HepG2 (cell line): Measurements from ENCODE around the gene C11orf86. TPM values are rescaled to one million over a fixed set of nuclear protein-coding genes. Genes with fewer than 3 reads are reported as not detected.
A peak's percentile ranks its signal among the peaks of the same experiment; 100 is the strongest.

Experiments used
- ATAD3A ChIP-seq: sonication (generic); formaldehyde crosslinking; IDR thresholded peaks from 2 replicates; pipeline ENCODE4 v1.4.0; 2020; ENCODE audit warnings: missing genetic modification reagents
- ATM ChIP-seq: fragments of 450-650 bp; IDR thresholded peaks from 2 replicates; pipeline ENCODE4 v1.7.1; 2017; ENCODE audit warnings: mild to moderate bottlenecking, borderline replicate concordance
- CENPT ChIP-seq: sonication (generic); formaldehyde crosslinking; IDR thresholded peaks from 2 replicates; pipeline ENCODE4 v1.8.0; 2022; ENCODE audit warnings: low read depth, mild to moderate bottlenecking, moderate library complexity, missing genetic modification reagents
- KDM4B ChIP-seq: sonication (generic); formaldehyde crosslinking; IDR thresholded peaks from 2 replicates; pipeline ENCODE4 v1.4.0; 2020; ENCODE audit warnings: missing genetic modification reagents
- NFATC3 ChIP-seq: sonication (generic); formaldehyde crosslinking; IDR thresholded peaks from 2 replicates; pipeline ENCODE4 v1.5.1; 2020; ENCODE audit warnings: mild to moderate bottlenecking, missing genetic modification reagents
- NFYC ChIP-seq: IDR thresholded peaks from 2 replicates; pipeline ENCODE4 v1.6.1; 2016; ENCODE audit warnings: missing genetic modification reagents, missing compliant biosample characterization
- NR2F6 ChIP-seq, 2 experiments: IDR thresholded peaks; 2 replicates each; pipeline ENCODE4 v1.6.1; 2016; ENCODE audit warnings: antibody characterized with exemption in 1 of 2, mild to moderate bottlenecking in 1 of 2
- RFXAP ChIP-seq: sonication (generic); formaldehyde crosslinking; IDR thresholded peaks from 2 replicates; pipeline ENCODE4 v1.4.0; 2020; ENCODE audit warnings: missing genetic modification reagents, borderline replicate concordance
- RNF2 ChIP-seq: fragments of 450-650 bp; conservative IDR thresholded peaks from 2 replicates; pipeline ENCODE4 v1.6.1; 2016; ENCODE audit warnings: low read depth
- SIN3B ChIP-seq: fragments of 150-350 bp; IDR thresholded peaks from 2 replicates; pipeline ENCODE4 v1.6.1; 2014; ENCODE audit warnings: low read length
- SMAD9 ChIP-seq: sonication (generic); formaldehyde crosslinking; IDR thresholded peaks from 2 replicates; pipeline ENCODE4 v1.5.1; 2020; ENCODE audit warnings: mild to moderate bottlenecking, missing genetic modification reagents
- TRIM22 ChIP-seq: fragments of 450-650 bp; IDR thresholded peaks from 2 replicates; pipeline ENCODE4 v1.6.1; 2017
- ZBTB10 ChIP-seq: sonication (generic); formaldehyde crosslinking; IDR thresholded peaks from 2 replicates; pipeline ENCODE4 v1.4.0; 2020; ENCODE audit warnings: missing genetic modification reagents, borderline replicate concordance
- ZBTB21 ChIP-seq: sonication (generic); formaldehyde crosslinking; IDR thresholded peaks from 2 replicates; pipeline ENCODE4 v1.4.0; 2020; ENCODE audit warnings: missing genetic modification reagents
- ZFP36L2 ChIP-seq: sonication (generic); formaldehyde crosslinking; IDR thresholded peaks from 2 replicates; pipeline ENCODE4 v1.4.0; 2020; ENCODE audit warnings: missing genetic modification reagents
- ZNF256 ChIP-seq: sonication (generic); formaldehyde crosslinking; conservative IDR thresholded peaks from 2 replicates; pipeline ENCODE4 v1.4.0; 2020; ENCODE audit warnings: missing genetic modification reagents
- ZNF333 ChIP-seq: sonication (generic); formaldehyde crosslinking; IDR thresholded peaks from 2 replicates; pipeline ENCODE4 v1.4.0; 2020; ENCODE audit warnings: mild to moderate bottlenecking, missing genetic modification reagents, borderline replicate concordance
- ZNF382 ChIP-seq: sonication (generic); formaldehyde crosslinking; IDR thresholded peaks from 2 replicates; pipeline ENCODE4 v1.5.0; 2020; ENCODE audit warnings: missing genetic modification reagents, mild to moderate bottlenecking, borderline replicate concordance
- ZNF574 ChIP-seq: sonication (generic); formaldehyde crosslinking; IDR thresholded peaks from 2 replicates; pipeline ENCODE4 v1.4.0; 2020; ENCODE audit warnings: missing genetic modification reagents
- ZNF589 ChIP-seq: sonication (generic); formaldehyde crosslinking; conservative IDR thresholded peaks from 2 replicates; pipeline ENCODE4 v1.8.0; 2022; ENCODE audit warnings: mild to moderate bottlenecking, moderate library complexity, missing genetic modification reagents
- ZNF724P ChIP-seq: sonication (generic); formaldehyde crosslinking; IDR thresholded peaks from 2 replicates; pipeline ENCODE4 v1.8.0; 2022; ENCODE audit warnings: missing genetic modification reagents, borderline replicate concordance
- ZNF781 ChIP-seq: sonication (generic); formaldehyde crosslinking; IDR thresholded peaks from 2 replicates; pipeline ENCODE4 v1.5.1; 2020; ENCODE audit warnings: borderline replicate concordance, mild to moderate bottlenecking, missing genetic modification reagents; ENCODE audit errors: not compliant biosample characterization
- ZSCAN31 ChIP-seq: sonication (generic); formaldehyde crosslinking; IDR thresholded peaks from 2 replicates; pipeline ENCODE4 v1.5.0; 2020; ENCODE audit warnings: low read depth, mild to moderate bottlenecking, missing genetic modification reagents
- polyA plus RNA-seq, 8 experiments: library from polyadenylated mRNA; depleted of rRNA in 3 of 8; stranded (reverse) in 7 of 8; unstranded in 1 of 8; fragments of >200 nt; fragmentation: Illumina TruSeq in 4 of 8; extraction: Trizol in 4 of 8; gene quantifications; 2 replicates each; pipeline versions ENCODE4 v1.2.1 to v1.2.3, GENCODE V29; 2011 to 2016; ENCODE audit warnings: low read depth in 4 of 8, missing spikeins in 1 of 8, mixed read lengths in 1 of 8; ENCODE audit not compliant: insufficient read depth in 1 of 8
- total RNA-seq, 5 experiments: library from RNA; depleted of rRNA; stranded (reverse); fragments of >200 nt; fragmentation: Illumina TruSeq; extraction: Trizol; gene quantifications; 2 replicates each; pipeline ENCODE4 v1.2.3, GENCODE V29; 2016; ENCODE audit warnings: low read depth in 1 of 5

Gene C11orf86
- total and polyA plus RNA-seq, 2 of the 13 experiments (the other 11 are each of a cell fraction or from before 2014, with no cell fraction given): 0.11 to 0.18 TPM

- peak; percentile 92; the same call in 1 of the 2 replicates for TF ChIP-seq SMAD9 (CRISPR knock-in tag)
- TF ChIP-seq ZNF333 (CRISPR knock-in tag): 0 out of 2 replicates have a peak, but pooled peaks have one; percentile 38
- TF ChIP-seq NR2F6 (IDR thresholded peaks at IDR 0.05): no peak
- no peak; the same call in none of the 2 replicates for TF ChIP-seq NR2F6 (CRISPR knock-in tag; IDR thresholded peaks at IDR 0.05)
- TF ChIP-seq ZNF724P (CRISPR knock-in tag): peak; percentile 60; the same call in 1 of the 2 replicates
- TF ChIP-seq ZFP36L2 (CRISPR knock-in tag): 0 out of 2 replicates have a peak, but pooled peaks have one; percentile 52
- no peak for TF ChIP-seq KDM4B (CRISPR knock-in tag)
- TF ChIP-seq SIN3B: no peak
- peak; percentile 41; the same call in 1 of the 2 replicates for TF ChIP-seq ZNF574 (CRISPR knock-in tag)
- peak; percentile 76; the same call in 1 of the 2 replicates for TF ChIP-seq CENPT (CRISPR knock-in tag)
- no peak; the same call in 1 of the 2 replicates for TF ChIP-seq RFXAP (CRISPR knock-in tag)
- TF ChIP-seq ZSCAN31 (CRISPR knock-in tag): peak; percentile 90
- TF ChIP-seq NFYC (CRISPR knock-in tag): peak; percentile 93
- no peak for TF ChIP-seq ZBTB10
- TF ChIP-seq ZNF382 (CRISPR knock-in tag): no peak
- no peak for TF ChIP-seq ATAD3A (CRISPR knock-in tag)
- TF ChIP-seq ZNF781 (CRISPR knock-in tag): peak; percentile 65
- peak; percentile 87 for TF ChIP-seq ZNF589
- no peak for TF ChIP-seq ZNF256 (CRISPR knock-in tag)
- TF ChIP-seq ATM: no peak
- TF ChIP-seq RNF2: peak; percentile 96
- TF ChIP-seq ZBTB21 (CRISPR knock-in tag): peak; percentile 30; the same call in 1 of the 2 replicates
- no peak for TF ChIP-seq TRIM22
- peak; percentile 74; the same call in 1 of the 2 replicates for TF ChIP-seq NFATC3 (CRISPR knock-in tag)
Measured at GRCh38 chr11:66958232-66958955, 16.7 kb upstream of the C11orf86 start, which contains the start of gene PC (continued).
